Esophagus (tissue), 2 donors: Measurements from ENCODE around the gene NEK1. TPM values are rescaled to one million over a fixed set of nuclear protein-coding genes. Genes with fewer than 3 reads are reported as not detected.
A peak's percentile ranks its signal among the peaks of the same experiment; 100 is the strongest.

Experiments
- H3K27ac ChIP-seq, 2 donors: one replicate each; pipeline ENCODE4 v1.5.1; 2013; ENCODE audit warnings: low read depth in 2 of 2, mild to moderate bottlenecking in 2 of 2, inconsistent platforms in 1 of 2, low read length in 1 of 2, moderate library complexity in 1 of 2
- H3K27me3 ChIP-seq, 2 donors: one replicate each; pipeline ENCODE4 v1.6.1; 2013; ENCODE audit warnings: low read length in 2 of 2, control low read depth in 1 of 2, mild to moderate bottlenecking in 1 of 2; ENCODE audit not compliant: insufficient read depth in 2 of 2, control insufficient read depth in 1 of 2
- H3K36me3 ChIP-seq, 2 donors: one replicate each; pipeline ENCODE4 v1.6.1; 2013; ENCODE audit warnings: low read length in 1 of 2; ENCODE audit not compliant: control insufficient read depth in 2 of 2, insufficient read depth in 2 of 2
- H3K4me1 ChIP-seq, 2 donors: one replicate each; pipeline ENCODE4 v1.6.1; 2013; ENCODE audit warnings: low read length in 1 of 2; ENCODE audit not compliant: control insufficient read depth in 2 of 2, insufficient read depth in 2 of 2
- H3K4me3 ChIP-seq, 2 donors: one replicate each; pipeline ENCODE4 v1.5.1; 2013; ENCODE audit warnings: low read length in 2 of 2, mild to moderate bottlenecking in 2 of 2, low read depth in 1 of 2, moderate library complexity in 1 of 2
- H3K9me3 ChIP-seq, 2 donors: one replicate each; pipeline ENCODE4 v1.6.1; 2013; ENCODE audit warnings: mild to moderate bottlenecking in 2 of 2, low read depth in 1 of 2, low read length in 1 of 2, moderate library complexity in 1 of 2; ENCODE audit not compliant: control insufficient read depth in 2 of 2, insufficient read depth in 1 of 2
- WGBS, 2 donors: extraction: QIAGEN DNeasy Blood & Tissue Kit; methylation state at CpG; one replicate each; pipeline ENCODE4 v1.1.7; 2013; 5-methylcytosine and 5-hydroxymethylcytosine counted together
- polyA plus RNA-seq, 2 donors: library from polyadenylated mRNA; stranded (reverse); fragments of 200-250 nt; gene quantifications; one replicate each; pipeline ENCODE4 v1.2.3, GENCODE V29; 2013
- donor health status: healthy with polysubstance abuse.
- donor health status: Bipolar disorder and iron deficiency.

The NEK1 gene
- polyA plus RNA-seq, 2 donors = 2.5 to 2.9 TPM

- Histone ChIP-seq H3K36me3 (no peaks in the 10 kb centered on the region), H3K27ac (peak overlapping the region; percentile 92 to 99), H3K27me3 (no peaks in the 10 kb centered on the region), H3K4me1 (no peaks in the 10 kb centered on the region), H3K9me3 (no peaks in the 10 kb centered on the region), H3K4me3 (peak overlapping the region; percentile 64 to 73)
- WGBS, 2 donors = 1 to 2% methylated on average over 12 of the region's 12 CpGs
These were observed 7.2 kb upstream of the NEK1 start for GRCh38 chr4:169619518-169619957.

DNA sequence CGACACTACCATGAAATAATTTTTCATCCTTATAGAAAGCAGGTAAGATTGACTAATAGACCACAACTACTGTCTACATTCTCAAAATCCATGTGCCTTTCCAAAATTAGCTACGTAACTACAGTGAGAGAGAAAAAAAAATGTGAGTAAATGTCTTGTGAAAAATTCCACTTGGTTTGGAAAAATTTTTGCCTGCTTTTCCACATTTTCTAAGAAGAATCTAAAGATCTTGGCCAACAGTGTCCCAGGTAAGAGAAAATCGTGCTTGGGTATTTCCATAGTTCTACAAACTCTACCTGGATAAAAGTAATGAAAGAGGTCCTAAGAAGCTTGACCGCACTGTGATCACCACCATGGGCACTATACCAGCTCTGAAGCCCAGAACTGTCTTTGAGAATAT lies 6.6 kb upstream of the NEK1 start:
- H3K9me3 ChIP-seq = no peaks in the 10 kb centered on the region
- H3K4me1 ChIP-seq = no peaks in the 10 kb centered on the region
- no peaks in the 10 kb centered on the region for H3K27me3 ChIP-seq
- H3K36me3 ChIP-seq = no peaks in the 10 kb centered on the region
- H3K27ac ChIP-seq = no peak overlapping the region
- 84 to 88% methylated on average over 4 of the region's 4 CpGs for WGBS, 2 donors
- H3K4me3 ChIP-seq = peak overlapping the region in 1 of 2 donors; percentile 73

GRCh38 chr4:169618286-169618685 lies 5.9 kb upstream of the NEK1 start:
- Histone ChIP-seq H3K4me1 (no peaks in the 10 kb centered on the region), H3K36me3 (no peaks in the 10 kb centered on the region), H3K9me3 (no peaks in the 10 kb centered on the region), H3K27me3 (no peaks in the 10 kb centered on the region), H3K4me3 (no peak overlapping the region), H3K27ac (no peak overlapping the region)
- WGBS, 2 donors = 47 to 59% methylated on average over 3 of the region's 3 CpGs

DNA sequence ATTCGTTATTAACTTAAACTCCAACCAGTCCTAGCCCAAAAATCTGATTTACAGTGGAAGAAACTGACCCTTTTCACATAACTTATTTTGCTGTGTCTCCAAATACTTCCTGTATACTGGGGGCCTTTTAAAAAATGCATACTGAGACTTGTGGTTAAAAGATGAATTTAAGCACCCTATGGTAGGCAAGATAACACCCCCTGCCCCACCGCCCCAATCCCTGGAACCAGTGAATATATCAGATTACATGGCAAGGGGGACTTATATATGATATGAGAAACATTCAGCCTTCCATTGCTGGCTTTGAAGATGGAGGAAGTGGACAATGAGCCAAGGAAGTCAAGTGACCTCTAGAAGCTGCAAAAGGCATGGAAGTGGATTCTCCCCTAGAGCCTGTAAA lies 4.9 kb upstream of the NEK1 start:
- no peak overlapping the region for H3K4me3 ChIP-seq
- no peak overlapping the region for H3K27ac ChIP-seq

GRCh38 chr4:169616846-169617245 lies 4.5 kb upstream of the NEK1 start:
- no peaks in the 10 kb centered on the region for H3K4me1 ChIP-seq
- no peak overlapping the region for H3K4me3 ChIP-seq
- no peak overlapping the region for H3K27ac ChIP-seq
- no peaks in the 10 kb centered on the region for H3K36me3 ChIP-seq
- no peaks in the 10 kb centered on the region for H3K9me3 ChIP-seq
- no peaks in the 10 kb centered on the region for H3K27me3 ChIP-seq

More for the DNA sequence above, 4.9 kb upstream of the NEK1 start:
- H3K9me3 ChIP-seq = no peaks in the 10 kb centered on the region
- WGBS, 2 donors = 85 to 87% methylated on average over 2 of the region's 2 CpGs
- H3K4me1 ChIP-seq = no peaks in the 10 kb centered on the region
- no peaks in the 10 kb centered on the region for H3K27me3 ChIP-seq
- H3K36me3 ChIP-seq = no peaks in the 10 kb centered on the region

GRCh38 chr4:169615467-169616106 lies 3.2 kb upstream of the NEK1 start:
- Histone ChIP-seq H3K27ac (no peak overlapping the region), H3K9me3 (no peaks in the 10 kb centered on the region), H3K4me1 (no peaks in the 10 kb centered on the region), H3K27me3 (no peaks in the 10 kb centered on the region), H3K36me3 (no peaks in the 10 kb centered on the region), H3K4me3 (no peak overlapping the region)
- WGBS, 2 donors = 81 to 83% methylated on average over 4 of the region's 4 CpGs

- H3K9me3 ChIP-seq = no peaks in the 10 kb centered on the region
- H3K27ac ChIP-seq = peak overlapping the region; percentile 99
- H3K36me3 ChIP-seq = no peaks in the 10 kb centered on the region
- peak overlapping the region; percentile 86 to 95 for H3K4me3 ChIP-seq
- WGBS, 2 donors = 2% methylated on average over 9 of the region's 9 CpGs
- H3K4me1 ChIP-seq = no peaks in the 10 kb centered on the region
- H3K27me3 ChIP-seq = no peaks in the 10 kb centered on the region
These were observed 782 bp upstream of the NEK1 start for GRCh38 chr4:169612871-169613859.

DNA sequence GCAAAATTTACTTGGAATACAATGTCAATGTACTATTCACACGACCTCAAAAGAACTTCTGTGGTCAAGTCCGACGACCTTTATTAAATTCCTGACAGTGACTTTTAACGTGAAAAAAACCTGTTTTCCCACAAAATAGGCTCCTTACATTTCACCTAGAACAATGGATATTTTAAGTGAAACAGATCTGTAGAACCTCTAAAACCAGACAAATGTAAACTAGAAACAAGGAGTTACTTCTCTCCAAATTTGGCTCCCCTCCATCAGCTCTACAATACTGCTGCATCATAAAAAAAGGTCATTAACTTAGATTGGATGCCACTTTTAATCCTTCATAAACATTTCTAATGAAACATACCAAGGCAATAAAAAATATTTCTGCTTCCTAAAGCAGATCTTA lies 1.2 kb downstream of the NEK1 start:
- Histone ChIP-seq H3K27me3 (no peaks in the 10 kb centered on the region), H3K4me1 (no peaks in the 10 kb centered on the region), H3K27ac (no peak overlapping the region), H3K4me3 (no peak overlapping the region), H3K9me3 (no peaks in the 10 kb centered on the region), H3K36me3 (no peaks in the 10 kb centered on the region)
- 29 to 36% methylated on average over 4 of the region's 4 CpGs for WGBS, 2 donors

DNA sequence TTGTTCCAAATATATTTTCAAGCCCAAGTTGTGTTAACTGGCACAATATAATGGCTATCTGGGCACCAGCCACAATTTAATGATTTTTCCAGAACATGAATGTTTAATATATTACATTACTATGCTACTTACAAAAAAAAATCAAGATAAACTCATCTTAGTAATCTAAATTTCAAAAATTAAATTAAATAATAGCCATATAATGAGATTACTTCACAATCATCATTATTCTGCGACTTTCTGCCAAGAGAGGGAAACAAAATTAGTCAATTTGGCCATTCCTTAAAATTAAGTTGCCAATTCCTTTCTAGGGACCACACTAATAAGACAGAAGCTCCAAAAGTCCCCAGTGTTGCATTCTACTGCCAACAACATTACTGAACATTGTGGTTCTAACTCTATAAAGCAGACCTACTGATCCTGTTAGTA lies 7.5 kb downstream of the NEK1 start:
- H3K4me1 ChIP-seq = no peaks in the 10 kb centered on the region
- no peaks in the 10 kb centered on the region for H3K36me3 ChIP-seq
- H3K27ac ChIP-seq = no peak overlapping the region
- no peaks in the 10 kb centered on the region for H3K27me3 ChIP-seq
- H3K4me3 ChIP-seq = no peak overlapping the region
- no peaks in the 10 kb centered on the region for H3K9me3 ChIP-seq
- WGBS, 2 donors = 94 to 96% methylated on average over 1 of the region's 1 CpG
